Measurements from ENCODE around the gene FGD3.

DNA sequence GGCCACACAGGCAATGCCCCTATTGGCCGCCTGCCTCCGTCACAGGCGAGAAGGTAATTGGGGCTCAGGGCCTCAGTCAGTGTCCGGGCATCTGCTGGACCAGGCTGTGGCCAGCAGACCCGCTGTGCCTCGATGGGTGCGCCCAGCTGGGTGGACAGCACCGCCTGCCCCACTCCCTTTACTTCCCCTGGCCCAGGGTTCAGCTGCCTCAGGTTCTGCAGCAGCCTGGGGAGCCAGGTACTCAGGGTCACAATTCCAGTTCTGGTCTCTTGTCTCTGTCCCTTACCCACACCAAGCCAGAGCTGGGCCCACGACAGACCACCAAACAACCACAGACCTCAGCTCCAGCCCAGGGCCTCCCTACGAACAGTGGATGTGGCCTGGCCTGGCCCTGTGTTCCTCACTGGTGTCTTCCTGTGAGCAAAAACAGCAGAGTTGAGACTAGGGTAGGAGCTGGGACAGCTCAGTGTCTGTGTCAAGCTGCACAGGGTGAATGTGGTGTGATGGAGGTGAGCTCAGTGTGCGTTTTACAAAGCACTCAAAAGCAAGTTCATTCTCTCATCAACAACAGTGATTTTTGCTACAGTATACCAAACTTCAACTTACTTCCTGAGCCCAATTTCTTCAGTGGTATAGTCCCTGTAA, 77.8 kb downstream of the FGD3 start:
- TF ChIP-seq, protein P1, sequence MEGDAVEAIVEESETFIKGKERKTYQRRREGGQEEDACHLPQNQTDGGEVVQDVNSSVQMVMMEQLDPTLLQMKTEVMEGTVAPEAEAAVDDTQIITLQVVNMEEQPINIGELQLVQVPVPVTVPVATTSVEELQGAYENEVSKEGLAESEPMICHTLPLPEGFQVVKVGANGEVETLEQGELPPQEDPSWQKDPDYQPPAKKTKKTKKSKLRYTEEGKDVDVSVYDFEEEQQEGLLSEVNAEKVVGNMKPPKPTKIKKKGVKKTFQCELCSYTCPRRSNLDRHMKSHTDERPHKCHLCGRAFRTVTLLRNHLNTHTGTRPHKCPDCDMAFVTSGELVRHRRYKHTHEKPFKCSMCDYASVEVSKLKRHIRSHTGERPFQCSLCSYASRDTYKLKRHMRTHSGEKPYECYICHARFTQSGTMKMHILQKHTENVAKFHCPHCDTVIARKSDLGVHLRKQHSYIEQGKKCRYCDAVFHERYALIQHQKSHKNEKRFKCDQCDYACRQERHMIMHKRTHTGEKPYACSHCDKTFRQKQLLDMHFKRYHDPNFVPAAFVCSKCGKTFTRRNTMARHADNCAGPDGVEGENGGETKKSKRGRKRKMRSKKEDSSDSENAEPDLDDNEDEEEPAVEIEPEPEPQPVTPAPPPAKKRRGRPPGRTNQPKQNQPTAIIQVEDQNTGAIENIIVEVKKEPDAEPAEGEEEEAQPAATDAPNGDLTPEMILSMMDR (conservative IDR thresholded peaks at IDR 0.05 in 1 of 2, IDR thresholded peaks at IDR 0.05 in 1 of 2; ENCODE audit: low read depth in 1 of 2, low read length in 2 of 2): no peak
- no peak for TF ChIP-seq EZH2 (IDR thresholded peaks at IDR 0.05; ENCODE audit: low read length, missing control alignments)

All from fibroblast of lung (primary cell).